HUES64 (cell line): Measurements from ENCODE around the gene PEAK3.

Experiments
- H3K27ac ChIP-seq: 2 replicates; pipeline ENCODE4 v1.7.0; 2013; ENCODE audit warnings: low read depth, low read length, inconsistent platforms
- H3K27me3 ChIP-seq: 2 replicates; pipeline ENCODE4 v1.6.1; 2013; ENCODE audit warnings: mild to moderate bottlenecking, low read length; ENCODE audit not compliant: insufficient read depth
- H3K36me3 ChIP-seq: 2 replicates; pipeline ENCODE4 v1.6.1; 2013; ENCODE audit warnings: mild to moderate bottlenecking, low read length; ENCODE audit not compliant: insufficient read depth
- H3K4me1 ChIP-seq: 2 replicates; pipeline ENCODE4 v1.6.1; 2013; ENCODE audit warnings: mild to moderate bottlenecking, low read length, moderate library complexity; ENCODE audit not compliant: insufficient read depth
- H3K4me3 ChIP-seq: 2 replicates; pipeline ENCODE4 v1.5.1; 2013; ENCODE audit warnings: mild to moderate bottlenecking, low read length, moderate library complexity
- H3K9ac ChIP-seq: 2 replicates; pipeline ENCODE4 v1.6.1; 2013; ENCODE audit warnings: mild to moderate bottlenecking, low read depth, low read length
- H3K9me3 ChIP-seq: 2 replicates; pipeline ENCODE4 v1.6.1; 2013; ENCODE audit warnings: low read depth, low read length; ENCODE audit not compliant: insufficient read depth
- WGBS: fragments of 150-250, 120-280 bp; methylation state at CpG from one replicate; pipeline ENCODE4 v1.1.7; 2013; ENCODE audit warnings: missing lambda C conversion rate; 5-methylcytosine and 5-hydroxymethylcytosine counted together

Gene PEAK3

GRCh38 chr19:2324220-2324948, 42.4 kb upstream of the PEAK3 start:
- no peak overlapping the region for H3K9ac ChIP-seq
- peaks cover 36% of the 10 kb centered on the region for H3K36me3 ChIP-seq
- 93% methylated on average over 34 of the region's 34 CpGs for WGBS
- peaks cover 7% of the 10 kb centered on the region; the same call in 1 of the 2 replicates for H3K4me1 ChIP-seq
- no peaks in the 10 kb centered on the region for H3K27me3 ChIP-seq
- no peak overlapping the region for H3K4me3 ChIP-seq
- no peak overlapping the region for H3K27ac ChIP-seq
- H3K9me3 ChIP-seq = no peaks in the 10 kb centered on the region

GRCh38 chr19:2323707-2324106, 41.7 kb upstream of the PEAK3 start:
- H3K9me3 ChIP-seq = no peaks in the 10 kb centered on the region
- WGBS = 97% methylated on average over 12 of the region's 19 CpGs
- H3K27ac ChIP-seq = no peak overlapping the region
- no peaks in the 10 kb centered on the region for H3K27me3 ChIP-seq
- no peak overlapping the region for H3K9ac ChIP-seq
- H3K4me3 ChIP-seq = no peak overlapping the region
- peaks cover 4% of the 10 kb centered on the region; the same call in 1 of the 2 replicates for H3K4me1 ChIP-seq
- peaks cover 36% of the 10 kb centered on the region for H3K36me3 ChIP-seq

- WGBS = 94% methylated on average over 39 of the region's 39 CpGs
- no peaks in the 10 kb centered on the region for H3K4me1 ChIP-seq
- no peak overlapping the region for H3K27ac ChIP-seq
- H3K9me3 ChIP-seq = no peaks in the 10 kb centered on the region
- H3K27me3 ChIP-seq = no peaks in the 10 kb centered on the region
- no peak overlapping the region for H3K9ac ChIP-seq
- peaks cover 36% of the 10 kb centered on the region for H3K36me3 ChIP-seq
- H3K4me3 ChIP-seq = no peak overlapping the region
Observed at GRCh38 chr19:2321565-2322283, 39.7 kb upstream of the PEAK3 start.

- Histone ChIP-seq H3K9me3 (no peaks in the 10 kb centered on the region), H3K27me3 (no peaks in the 10 kb centered on the region), H3K9ac (no peak overlapping the region), H3K4me1 (no peaks in the 10 kb centered on the region), H3K4me3 (no peak overlapping the region), H3K36me3 (peaks cover 34% of the 10 kb centered on the region), H3K27ac (no peak overlapping the region)
- WGBS = 91% methylated on average over 12 of the region's 12 CpGs
Observed at GRCh38 chr19:2320939-2321338, 39.0 kb upstream of the PEAK3 start.

GRCh38 chr19:2320049-2320448, 38.1 kb upstream of the PEAK3 start:
- H3K9ac ChIP-seq = no peak overlapping the region
- no peak overlapping the region for H3K27ac ChIP-seq
- H3K9me3 ChIP-seq = 0 out of 2 replicates have a peak, but pooled peaks cover 1% of the 10 kb centered on the region
- no peaks in the 10 kb centered on the region for H3K27me3 ChIP-seq
- WGBS = 85% methylated on average over 12 of the region's 12 CpGs
- H3K36me3 ChIP-seq = peaks cover 30% of the 10 kb centered on the region
- H3K4me3 ChIP-seq = no peak overlapping the region
- no peaks in the 10 kb centered on the region for H3K4me1 ChIP-seq

- Histone ChIP-seq H3K4me1 (no peaks in the 10 kb centered on the region), H3K4me3 (no peak overlapping the region), H3K9me3 (peaks cover 5% of the 10 kb centered on the region; the same call in 1 of the 2 replicates), H3K36me3 (peaks cover 25% of the 10 kb centered on the region), H3K9ac (no peak overlapping the region), H3K27ac (no peak overlapping the region), H3K27me3 (no peaks in the 10 kb centered on the region)
- WGBS = 90% methylated on average over 20 of the region's 20 CpGs
Observed at GRCh38 chr19:2319551-2319950, 37.6 kb upstream of the PEAK3 start.

- no peak overlapping the region for H3K9ac ChIP-seq
Observed at GRCh38 chr19:2318923-2319322, 36.9 kb upstream of the PEAK3 start.

GRCh38 chr19:2317756-2318155, 35.8 kb upstream of the PEAK3 start:
- 0 out of 2 replicates have a peak, but pooled peaks cover 10% of the 10 kb centered on the region for H3K36me3 ChIP-seq
- 93% methylated on average over 25 of the region's 25 CpGs for WGBS
- H3K4me3 ChIP-seq = no peak overlapping the region
- H3K9ac ChIP-seq = no peak overlapping the region
- H3K4me1 ChIP-seq = no peaks in the 10 kb centered on the region
- H3K27ac ChIP-seq = no peak overlapping the region
- H3K9me3 ChIP-seq = peaks cover 5% of the 10 kb centered on the region; the same call in 1 of the 2 replicates
- H3K27me3 ChIP-seq = no peaks in the 10 kb centered on the region

More at GRCh38 chr19:2318923-2319322, 36.9 kb upstream of the PEAK3 start:
- Histone ChIP-seq H3K27ac (no peak overlapping the region), H3K4me3 (no peak overlapping the region), H3K9me3 (peaks cover 5% of the 10 kb centered on the region; the same call in 1 of the 2 replicates), H3K36me3 (peaks cover 19% of the 10 kb centered on the region; the same call in 1 of the 2 replicates), H3K4me1 (no peaks in the 10 kb centered on the region), H3K27me3 (no peaks in the 10 kb centered on the region)
- WGBS = 91% methylated on average over 4 of the region's 6 CpGs

- no peaks in the 10 kb centered on the region for H3K4me1 ChIP-seq
- H3K9ac ChIP-seq = no peak overlapping the region
- WGBS = 89% methylated on average over 13 of the region's 13 CpGs
Observed at GRCh38 chr19:2317300-2317699, 35.3 kb upstream of the PEAK3 start.

GRCh38 chr19:2315818-2316353, 33.9 kb upstream of the PEAK3 start:
- H3K36me3 ChIP-seq = no peaks in the 10 kb centered on the region
- no peak overlapping the region for H3K27ac ChIP-seq

More at GRCh38 chr19:2317300-2317699, 35.3 kb upstream of the PEAK3 start:
- peaks cover 5% of the 10 kb centered on the region; the same call in 1 of the 2 replicates for H3K9me3 ChIP-seq
- no peak overlapping the region for H3K27ac ChIP-seq
- H3K36me3 ChIP-seq = 0 out of 2 replicates have a peak, but pooled peaks cover 5% of the 10 kb centered on the region
- no peak overlapping the region for H3K4me3 ChIP-seq
- no peaks in the 10 kb centered on the region for H3K27me3 ChIP-seq

More at GRCh38 chr19:2315818-2316353, 33.9 kb upstream of the PEAK3 start:
- H3K4me3 ChIP-seq = no peak overlapping the region
- no peaks in the 10 kb centered on the region for H3K27me3 ChIP-seq
- peaks cover 5% of the 10 kb centered on the region; the same call in 1 of the 2 replicates for H3K9me3 ChIP-seq
- 34% methylated on average over 22 of the region's 22 CpGs for WGBS
- H3K4me1 ChIP-seq = no peaks in the 10 kb centered on the region
- H3K9ac ChIP-seq = no peak overlapping the region
